ENCODE measurements around the gene DYNC1LI2. TPM values are rescaled to one million over a fixed set of nuclear protein-coding genes. Genes with fewer than 3 reads are reported as not detected.

Gene DYNC1LI2
- total and polyA plus RNA-seq, 9 of the 15 experiments (the other 6 are each of a cell fraction or from before 2014, with no cell fraction given): 5.1 to 48.9 (median 38.2) TPM

DNA sequence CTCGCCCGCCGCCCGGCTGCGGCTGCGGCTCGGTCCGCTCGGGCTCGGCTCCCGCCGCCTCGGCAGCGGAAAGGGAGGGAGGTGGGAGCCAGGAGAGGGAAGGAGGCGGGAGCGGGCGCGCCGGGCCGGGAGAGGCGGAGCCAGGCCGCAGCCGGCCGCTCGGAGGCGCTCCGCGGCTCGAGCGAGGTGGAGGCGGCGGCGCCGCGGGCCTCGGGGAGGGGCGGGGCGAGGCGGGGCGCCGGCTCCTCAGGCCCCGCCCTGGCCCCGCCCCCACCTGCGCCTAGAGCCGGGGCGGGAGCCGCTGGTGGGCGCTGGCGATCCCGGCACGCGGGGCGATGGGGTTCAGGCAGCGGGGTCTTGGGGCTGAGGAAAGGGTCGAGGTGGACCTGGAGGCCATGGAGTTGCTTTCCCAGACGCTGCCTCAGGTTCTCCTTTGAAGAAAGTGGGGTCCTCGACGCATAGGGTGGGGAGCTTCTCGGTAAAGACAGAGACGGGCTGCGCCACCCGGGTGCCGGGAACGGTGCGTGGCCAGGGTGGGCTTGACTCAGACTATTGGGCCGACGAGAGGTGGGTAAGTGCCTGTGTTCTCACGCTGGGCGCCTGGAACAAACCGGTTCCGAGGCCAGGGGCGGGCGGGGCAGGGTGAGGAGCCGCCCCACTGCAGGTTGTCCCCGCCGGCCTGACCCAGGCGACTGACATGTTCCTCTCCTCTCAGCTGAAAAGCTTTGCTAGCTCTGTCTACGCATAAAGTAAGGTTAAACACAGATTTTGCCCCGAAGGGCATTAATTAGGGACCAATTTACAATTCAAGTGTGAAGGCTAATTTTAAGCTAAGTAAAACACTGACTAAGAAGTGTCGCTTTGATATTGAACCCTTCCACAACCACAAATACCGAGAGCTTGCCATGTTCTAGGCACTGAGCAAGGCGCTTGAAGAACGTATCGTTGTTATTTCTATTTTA lies 54.5 kb downstream of the DYNC1LI2 start, which contains the start of gene CMTM4 (continued):
- TF ChIP-seq RAD21 (CRISPR knock-in tag; conservative IDR thresholded peaks at IDR 0.05 in 1 of 2, IDR thresholded peaks at IDR 0.05 in 1 of 2) (peak in 1 of 2 experiments; percentile 22; a peak in 1 of 4 replicates), SMAD4 (CRISPR knock-in tag; conservative IDR thresholded peaks at IDR 0.05) (0 out of 2 replicates have a peak, but pooled peaks have one; percentile 71), SMARCB1 (IDR thresholded peaks at IDR 0.05; ENCODE audit: insufficient read length, low read depth) (no peak), PPARD (CRISPR knock-in tag; IDR thresholded peaks at IDR 0.05) (no peak), KHSRP (IDR thresholded peaks at IDR 0.05) (no peak), ZNF668 (CRISPR knock-in tag; IDR thresholded peaks at IDR 0.05) (no peak), FUS (optimal IDR thresholded peaks at IDR 0.05; ENCODE audit: low read depth, low read length) (no peak), LEF1 (IDR thresholded peaks at IDR 0.05) (no peak), KLF1 (tag; IDR thresholded peaks at IDR 0.05) (0 out of 2 replicates have a peak, but pooled peaks have one; percentile 27)
- TF ChIP-seq, protein P1, sequence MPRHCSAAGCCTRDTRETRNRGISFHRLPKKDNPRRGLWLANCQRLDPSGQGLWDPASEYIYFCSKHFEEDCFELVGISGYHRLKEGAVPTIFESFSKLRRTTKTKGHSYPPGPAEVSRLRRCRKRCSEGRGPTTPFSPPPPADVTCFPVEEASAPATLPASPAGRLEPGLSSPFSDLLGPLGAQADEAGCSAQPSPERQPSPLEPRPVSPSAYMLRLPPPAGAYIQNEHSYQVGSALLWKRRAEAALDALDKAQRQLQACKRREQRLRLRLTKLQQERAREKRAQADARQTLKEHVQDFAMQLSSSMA (CRISPR knock-in tag; IDR thresholded peaks at IDR 0.05): no peak
- TF ChIP-seq, protein P2, sequence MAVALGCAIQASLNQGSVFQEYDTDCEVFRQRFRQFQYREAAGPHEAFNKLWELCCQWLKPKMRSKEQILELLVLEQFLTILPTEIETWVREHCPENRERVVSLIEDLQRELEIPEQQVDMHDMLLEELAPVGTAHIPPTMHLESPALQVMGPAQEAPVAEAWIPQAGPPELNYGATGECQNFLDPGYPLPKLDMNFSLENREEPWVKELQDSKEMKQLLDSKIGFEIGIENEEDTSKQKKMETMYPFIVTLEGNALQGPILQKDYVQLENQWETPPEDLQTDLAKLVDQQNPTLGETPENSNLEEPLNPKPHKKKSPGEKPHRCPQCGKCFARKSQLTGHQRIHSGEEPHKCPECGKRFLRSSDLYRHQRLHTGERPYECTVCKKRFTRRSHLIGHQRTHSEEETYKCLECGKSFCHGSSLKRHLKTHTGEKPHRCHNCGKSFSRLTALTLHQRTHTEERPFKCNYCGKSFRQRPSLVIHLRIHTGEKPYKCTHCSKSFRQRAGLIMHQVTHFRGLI (CRISPR knock-in tag; IDR thresholded peaks at IDR 0.05): no peak
- TF ChIP-seq, protein P3, sequence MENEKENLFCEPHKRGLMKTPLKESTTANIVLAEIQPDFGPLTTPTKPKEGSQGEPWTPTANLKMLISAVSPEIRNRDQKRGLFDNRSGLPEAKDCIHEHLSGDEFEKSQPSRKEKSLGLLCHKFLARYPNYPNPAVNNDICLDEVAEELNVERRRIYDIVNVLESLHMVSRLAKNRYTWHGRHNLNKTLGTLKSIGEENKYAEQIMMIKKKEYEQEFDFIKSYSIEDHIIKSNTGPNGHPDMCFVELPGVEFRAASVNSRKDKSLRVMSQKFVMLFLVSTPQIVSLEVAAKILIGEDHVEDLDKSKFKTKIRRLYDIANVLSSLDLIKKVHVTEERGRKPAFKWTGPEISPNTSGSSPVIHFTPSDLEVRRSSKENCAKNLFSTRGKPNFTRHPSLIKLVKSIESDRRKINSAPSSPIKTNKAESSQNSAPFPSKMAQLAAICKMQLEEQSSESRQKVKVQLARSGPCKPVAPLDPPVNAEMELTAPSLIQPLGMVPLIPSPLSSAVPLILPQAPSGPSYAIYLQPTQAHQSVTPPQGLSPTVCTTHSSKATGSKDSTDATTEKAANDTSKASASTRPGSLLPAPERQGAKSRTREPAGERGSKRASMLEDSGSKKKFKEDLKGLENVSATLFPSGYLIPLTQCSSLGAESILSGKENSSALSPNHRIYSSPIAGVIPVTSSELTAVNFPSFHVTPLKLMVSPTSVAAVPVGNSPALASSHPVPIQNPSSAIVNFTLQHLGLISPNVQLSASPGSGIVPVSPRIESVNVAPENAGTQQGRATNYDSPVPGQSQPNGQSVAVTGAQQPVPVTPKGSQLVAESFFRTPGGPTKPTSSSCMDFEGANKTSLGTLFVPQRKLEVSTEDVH (IDR thresholded peaks at IDR 0.05; ENCODE audit: low read depth, partially characterized antibody): no peak
- TF ChIP-seq, protein P4, sequence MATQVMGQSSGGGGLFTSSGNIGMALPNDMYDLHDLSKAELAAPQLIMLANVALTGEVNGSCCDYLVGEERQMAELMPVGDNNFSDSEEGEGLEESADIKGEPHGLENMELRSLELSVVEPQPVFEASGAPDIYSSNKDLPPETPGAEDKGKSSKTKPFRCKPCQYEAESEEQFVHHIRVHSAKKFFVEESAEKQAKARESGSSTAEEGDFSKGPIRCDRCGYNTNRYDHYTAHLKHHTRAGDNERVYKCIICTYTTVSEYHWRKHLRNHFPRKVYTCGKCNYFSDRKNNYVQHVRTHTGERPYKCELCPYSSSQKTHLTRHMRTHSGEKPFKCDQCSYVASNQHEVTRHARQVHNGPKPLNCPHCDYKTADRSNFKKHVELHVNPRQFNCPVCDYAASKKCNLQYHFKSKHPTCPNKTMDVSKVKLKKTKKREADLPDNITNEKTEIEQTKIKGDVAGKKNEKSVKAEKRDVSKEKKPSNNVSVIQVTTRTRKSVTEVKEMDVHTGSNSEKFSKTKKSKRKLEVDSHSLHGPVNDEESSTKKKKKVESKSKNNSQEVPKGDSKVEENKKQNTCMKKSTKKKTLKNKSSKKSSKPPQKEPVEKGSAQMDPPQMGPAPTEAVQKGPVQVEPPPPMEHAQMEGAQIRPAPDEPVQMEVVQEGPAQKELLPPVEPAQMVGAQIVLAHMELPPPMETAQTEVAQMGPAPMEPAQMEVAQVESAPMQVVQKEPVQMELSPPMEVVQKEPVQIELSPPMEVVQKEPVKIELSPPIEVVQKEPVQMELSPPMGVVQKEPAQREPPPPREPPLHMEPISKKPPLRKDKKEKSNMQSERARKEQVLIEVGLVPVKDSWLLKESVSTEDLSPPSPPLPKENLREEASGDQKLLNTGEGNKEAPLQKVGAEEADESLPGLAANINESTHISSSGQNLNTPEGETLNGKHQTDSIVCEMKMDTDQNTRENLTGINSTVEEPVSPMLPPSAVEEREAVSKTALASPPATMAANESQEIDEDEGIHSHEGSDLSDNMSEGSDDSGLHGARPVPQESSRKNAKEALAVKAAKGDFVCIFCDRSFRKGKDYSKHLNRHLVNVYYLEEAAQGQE (IDR thresholded peaks at IDR 0.05; ENCODE audit: borderline replicate concordance): peak; percentile 95
- TF ChIP-seq, protein P4 (CRISPR knock-in tag; IDR thresholded peaks at IDR 0.05; ENCODE audit: low read depth): no peak

Measured in K562 (cell line).